CD4-positive, alpha-beta T cell treated with Interleukin-21 for 1 hour (primary cell): ENCODE results near the gene SLIT3.

Source experiments
- DNase-seq: peaks from one replicate; pipeline ENCODE4 v3.0.0-alpha.2; 2020

The SLIT3 gene

DNA sequence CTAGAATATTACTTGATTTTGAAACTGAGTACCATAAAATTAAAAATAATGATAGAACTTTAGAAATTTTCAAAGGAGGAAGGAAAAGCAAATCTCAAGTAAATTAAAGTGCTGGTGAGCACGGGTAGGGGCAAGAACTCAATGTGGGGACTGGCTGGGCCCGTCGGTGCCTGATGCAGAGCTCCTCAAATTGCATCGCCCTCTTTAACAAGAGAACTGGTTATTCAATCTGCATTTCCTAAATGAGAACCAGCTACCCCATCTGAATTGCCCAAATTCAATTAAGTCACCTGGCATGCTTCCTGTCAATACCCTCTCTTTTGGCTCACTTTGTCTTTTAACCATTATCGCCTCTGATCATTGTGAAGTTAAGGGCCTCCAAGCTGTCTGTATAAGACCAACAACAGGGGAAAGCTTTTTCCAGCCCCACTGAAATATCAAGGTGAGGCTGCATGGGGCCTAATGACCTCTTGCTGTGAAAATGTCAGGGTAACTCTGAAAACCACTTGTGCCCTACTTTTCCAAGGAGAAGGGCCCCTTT, 316.7 kb downstream of the SLIT3 start:
- no peak for DNase-seq

DNA sequence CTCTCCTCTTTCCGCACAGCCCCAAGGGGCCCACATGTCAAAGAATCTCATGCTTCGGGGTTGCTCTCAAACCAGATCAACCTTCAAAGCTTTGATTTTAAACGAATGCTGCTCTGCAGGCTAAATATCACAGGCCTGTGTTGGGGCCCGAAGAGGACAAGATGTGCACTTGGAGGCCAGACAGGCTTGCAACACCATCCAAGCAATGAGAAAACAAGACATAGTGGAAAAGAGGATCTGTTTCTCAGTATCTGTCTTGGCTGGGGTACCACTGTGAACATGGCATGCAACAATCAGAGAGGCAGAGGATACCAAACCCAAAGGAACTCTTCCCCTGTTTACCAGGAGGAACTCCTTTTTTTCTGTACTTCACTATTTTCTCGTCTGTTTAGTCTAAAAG, 321.8 kb downstream of the SLIT3 start:
- DNase-seq, result no peak

DNA sequence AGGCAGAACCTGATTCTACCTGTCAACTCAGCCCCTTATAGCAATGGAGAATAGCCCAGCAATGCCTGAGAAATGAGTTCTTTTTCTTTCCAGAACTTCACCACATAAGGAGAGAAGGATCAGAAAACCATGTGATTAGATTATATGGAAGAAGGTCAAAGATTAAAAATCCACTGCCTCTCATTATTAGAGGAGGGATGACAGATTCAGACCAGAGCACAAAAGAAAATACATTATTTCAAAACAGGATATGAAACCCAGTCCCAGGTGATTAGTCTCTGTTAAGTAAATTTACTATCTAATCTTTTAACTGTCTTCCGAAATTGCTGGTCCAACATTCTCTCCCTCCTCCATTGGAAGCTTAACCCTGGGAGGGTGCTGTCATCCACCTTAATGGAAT, 322.4 kb downstream of the SLIT3 start:
- no peak for DNase-seq

DNA sequence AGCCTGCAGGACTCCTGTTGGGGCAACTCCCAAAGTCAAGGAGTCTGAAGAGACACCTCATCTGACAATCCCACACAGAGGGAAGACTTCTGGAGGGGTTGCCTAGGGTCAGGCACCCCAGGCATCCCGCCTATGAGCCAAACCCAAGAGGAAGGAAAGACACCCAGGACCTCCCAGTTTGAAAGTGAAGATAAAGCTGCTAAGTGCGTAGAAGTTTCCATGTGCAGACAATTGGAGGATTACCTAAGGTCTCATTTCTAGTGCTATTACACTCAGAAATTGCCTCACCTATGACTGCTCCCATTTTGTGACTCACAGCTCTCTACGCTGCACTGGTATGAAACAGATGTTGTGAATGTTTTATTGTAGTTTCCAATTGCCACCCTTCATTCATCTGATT, 322.9 kb downstream of the SLIT3 start:
- no peak for DNase-seq

DNA sequence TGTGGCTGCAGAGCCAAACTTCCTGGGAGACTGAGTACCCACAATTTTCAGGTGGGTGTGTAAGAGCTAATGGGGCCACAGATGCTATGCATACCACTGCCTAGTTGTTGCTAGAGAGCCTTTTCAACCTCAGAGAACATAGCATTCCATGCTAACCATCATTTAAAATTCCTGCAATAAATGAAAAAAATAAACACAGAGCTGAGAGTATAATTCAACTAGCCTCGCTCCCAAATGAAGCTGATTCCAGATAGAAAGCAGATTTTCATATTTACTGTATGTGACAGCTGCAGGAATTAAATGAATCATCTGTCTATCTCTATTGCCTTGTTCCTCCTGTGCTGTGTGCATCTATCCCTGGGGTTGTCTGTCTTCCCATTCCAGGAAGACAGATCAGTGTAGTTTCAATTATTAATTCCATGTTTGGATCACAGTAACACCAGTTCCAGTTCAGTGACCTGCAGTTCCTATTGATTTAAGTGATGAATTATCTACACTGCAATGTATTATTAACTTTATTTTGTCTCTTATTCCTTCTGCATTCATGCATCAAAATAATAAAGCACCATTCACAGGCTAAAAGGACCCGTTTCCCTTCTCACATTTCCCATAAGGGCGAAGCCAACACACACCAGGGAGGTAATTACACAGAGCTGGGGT, 324.5 kb downstream of the SLIT3 start:
- no peak for DNase-seq

DNA sequence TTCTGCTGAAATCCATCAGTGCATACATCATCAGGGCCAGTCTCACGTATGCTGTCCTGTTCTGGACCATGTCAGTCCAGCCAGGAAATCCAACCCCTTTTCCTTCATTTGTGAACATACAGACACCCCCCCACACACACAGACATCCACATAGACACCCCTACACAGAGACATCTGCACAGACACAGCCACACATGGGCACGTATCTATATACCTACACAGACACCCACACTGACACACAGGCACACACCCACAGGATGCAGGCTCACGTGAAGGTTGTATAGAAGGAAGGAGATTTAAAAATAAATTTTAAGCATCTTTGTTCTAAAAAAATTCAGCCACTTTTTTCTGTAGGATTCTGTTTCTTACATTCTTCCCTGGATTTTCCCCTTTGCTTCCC, 325.6 kb downstream of the SLIT3 start:
- no peak for DNase-seq

DNA sequence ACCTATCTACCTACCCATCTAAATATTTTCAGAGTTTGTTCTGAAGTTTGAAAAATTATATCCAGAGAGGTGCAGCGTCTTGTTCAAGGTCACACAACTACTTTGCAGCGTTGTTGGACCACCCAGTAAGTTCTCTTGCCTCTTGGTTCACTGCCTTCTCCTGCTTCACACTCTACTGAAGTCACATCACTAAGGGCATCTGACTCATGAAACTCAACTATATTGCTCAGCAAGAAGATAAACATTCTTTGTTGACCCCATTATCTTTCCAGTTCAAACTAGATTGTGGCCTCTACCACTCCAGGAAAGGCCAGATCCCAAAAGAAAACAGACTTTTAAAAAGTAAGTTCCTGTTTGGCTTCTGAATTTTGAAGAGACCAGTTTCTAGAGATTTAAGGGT, 326.9 kb downstream of the SLIT3 start:
- no peak for DNase-seq

DNA sequence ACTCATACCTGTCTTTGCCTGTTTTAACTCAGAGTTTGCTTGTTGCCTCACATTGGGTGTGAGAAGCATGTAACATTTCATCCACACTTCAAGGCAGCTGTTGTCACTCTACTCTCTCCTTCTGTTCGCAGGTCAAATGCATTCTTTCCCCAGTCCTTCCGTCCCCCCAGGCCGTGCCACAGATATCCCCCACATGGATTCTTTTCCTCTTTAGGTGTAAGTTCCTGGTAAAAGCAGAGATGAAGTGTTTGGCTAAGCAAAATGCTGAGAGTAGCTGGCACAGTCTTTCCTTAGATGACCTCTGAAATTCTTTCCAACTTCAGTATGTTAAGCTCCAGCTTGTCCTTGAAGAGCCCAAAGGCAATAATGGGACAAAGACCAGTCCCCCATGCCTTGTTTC, 328.2 kb downstream of the SLIT3 start:
- no peak for DNase-seq

DNA sequence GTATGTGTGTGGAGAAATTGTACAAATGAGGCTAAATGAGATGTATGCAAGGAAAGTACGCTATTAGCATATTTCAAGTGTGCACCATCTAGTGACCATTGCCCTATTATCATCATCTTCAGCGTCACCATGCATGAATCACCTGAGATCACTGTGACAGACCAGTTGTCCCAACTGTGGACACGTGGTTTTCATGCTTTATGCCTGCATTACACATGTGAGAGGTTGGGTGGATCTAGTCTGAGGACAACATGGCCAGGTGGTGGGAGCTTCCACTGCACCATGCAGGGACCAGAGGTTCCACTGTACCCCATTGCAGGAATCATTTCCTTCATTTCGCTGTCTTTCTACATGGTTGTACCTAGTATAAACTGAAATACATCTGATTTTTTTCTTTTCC, 329.8 kb downstream of the SLIT3 start:
- DNase-seq, result no peak

DNA sequence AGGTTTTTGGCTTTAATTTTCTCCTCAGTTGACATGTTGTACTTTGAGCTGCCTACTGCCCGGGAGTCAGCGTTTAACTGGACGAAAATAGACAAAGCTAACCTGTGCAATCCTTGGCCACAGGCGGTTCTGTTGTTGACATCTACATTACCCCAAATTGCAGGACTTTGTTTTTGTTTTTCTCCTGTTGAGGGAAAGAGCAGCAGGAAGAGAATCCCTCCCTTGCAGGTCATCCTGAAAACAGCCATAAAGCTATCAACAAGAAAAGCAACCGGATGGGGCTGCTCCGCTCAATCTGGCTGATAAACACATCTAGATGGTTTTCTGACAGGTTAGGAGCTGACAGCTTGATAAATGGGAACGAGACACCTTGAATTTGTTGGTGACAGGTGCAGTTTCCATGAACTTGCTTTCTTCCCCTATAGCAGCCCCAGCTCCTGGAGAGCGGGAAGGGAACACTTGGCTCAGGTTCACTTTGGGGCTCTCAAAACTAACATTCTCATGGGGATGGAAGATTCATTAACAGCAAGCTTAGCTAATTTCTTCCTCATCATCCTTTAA, 331.5 kb downstream of the SLIT3 start:
- no peak for DNase-seq

DNA sequence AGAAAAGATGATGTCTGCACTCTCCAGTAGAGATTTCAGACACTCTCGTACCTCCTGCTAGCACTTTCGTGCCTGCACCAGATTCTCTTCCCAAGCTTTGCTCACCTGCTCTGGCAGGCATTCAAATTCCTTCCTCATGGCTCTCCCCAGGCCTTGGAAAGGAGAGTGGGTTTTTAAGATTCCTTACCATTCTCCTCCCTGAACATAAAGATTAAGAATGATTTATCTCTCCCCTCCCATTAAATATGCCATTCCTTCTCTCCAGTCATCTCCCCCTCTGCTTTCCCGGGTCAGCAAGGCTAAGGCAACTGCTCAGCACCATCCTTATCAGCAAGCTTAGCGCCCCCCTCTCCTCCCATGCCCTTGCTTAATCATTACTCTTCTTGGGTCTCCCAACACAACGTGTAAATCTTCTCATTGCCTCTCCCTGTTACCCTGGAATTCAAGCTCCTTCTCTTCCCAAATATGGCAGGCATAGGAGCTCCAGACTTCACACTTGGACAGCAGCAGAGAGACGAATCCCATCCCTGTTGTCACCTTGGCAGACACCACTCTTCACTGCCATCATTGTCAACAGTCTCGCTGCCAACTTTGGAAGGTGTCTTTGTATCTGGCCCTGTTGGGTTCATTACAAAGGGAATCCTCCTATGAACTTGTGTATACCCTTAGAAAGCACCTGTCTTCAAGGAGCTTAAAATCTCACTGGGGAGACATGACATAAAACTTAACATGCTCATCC, 332.9 kb downstream of the SLIT3 start:
- DNase-seq, result no peak

DNA sequence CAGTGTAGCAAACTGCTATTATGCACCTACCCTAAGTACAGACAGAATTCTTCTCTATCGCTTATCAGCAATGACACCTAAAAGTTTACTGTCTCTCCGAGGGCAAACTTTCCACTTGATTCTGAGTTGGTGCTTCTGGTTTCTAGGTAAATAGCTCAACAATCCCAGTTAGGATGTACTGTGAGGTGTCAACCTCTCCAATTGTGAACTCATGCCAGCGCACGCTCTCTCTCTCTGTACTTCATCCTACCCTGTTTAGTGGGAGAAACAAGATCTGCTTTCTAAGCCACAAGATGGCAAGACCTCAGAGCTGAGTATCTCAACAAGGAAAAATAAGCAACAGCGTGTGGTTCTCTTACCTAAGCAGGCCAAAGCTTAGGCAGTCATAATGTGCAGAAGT, 335.3 kb downstream of the SLIT3 start:
- DNase-seq, result no peak

DNA sequence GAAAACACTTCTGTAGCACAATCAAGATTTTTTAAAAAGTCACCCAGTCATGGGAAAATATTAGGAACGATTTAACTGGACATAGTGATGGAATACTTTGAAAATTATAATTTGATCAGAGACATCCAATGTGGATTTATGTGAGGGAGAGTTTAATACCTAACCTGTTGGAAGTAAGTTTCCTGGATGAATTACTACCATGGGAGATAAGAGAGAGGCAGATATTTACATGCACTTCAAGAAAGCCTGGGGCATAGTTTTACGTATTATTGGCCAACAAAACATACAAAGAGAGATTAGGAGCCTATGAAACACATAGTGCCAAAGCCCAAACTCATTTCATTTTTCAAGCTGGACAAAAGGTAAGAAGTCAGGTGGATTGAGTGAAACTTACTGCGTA, 336.8 kb downstream of the SLIT3 start:
- no peak for DNase-seq

DNA sequence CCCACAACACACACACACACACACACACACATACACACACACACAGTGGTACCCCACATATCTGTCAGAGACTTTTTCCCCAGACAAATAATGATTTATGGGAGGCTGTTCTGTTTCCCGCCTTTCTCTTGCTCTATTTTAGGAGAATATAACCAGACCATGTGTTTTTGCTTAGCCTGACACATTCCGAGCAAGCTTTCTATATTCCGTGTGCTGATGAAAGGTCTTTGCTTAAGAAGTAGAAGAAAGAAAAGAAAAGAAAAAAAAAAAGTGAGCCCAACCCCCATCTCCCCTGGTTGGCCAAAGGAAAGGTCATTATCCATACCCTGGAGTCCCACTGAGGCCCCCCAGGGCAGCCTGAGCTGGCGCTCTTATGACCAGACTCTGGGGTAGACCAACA, 338.6 kb downstream of the SLIT3 start:
- no peak for DNase-seq

DNA sequence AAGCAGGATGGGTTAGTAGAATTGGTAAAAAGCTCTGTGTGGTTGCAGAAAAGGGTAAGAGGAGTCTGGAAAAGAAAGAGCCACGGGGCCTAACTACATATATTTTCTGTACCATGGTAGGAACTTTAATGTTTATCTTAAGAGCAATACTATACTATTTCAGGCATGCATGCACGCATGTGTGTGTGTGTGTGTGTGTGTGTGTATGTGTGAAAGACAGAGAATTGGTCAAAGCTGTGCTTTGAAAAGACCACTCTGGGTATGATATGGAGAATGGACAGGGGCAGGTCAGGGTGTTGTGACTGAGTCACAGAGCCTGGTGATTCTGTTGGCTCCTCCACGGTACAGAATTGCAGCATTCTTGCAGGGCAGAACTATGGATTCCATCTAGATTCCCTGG, 339.3 kb downstream of the SLIT3 start:
- DNase-seq, result no peak

DNA sequence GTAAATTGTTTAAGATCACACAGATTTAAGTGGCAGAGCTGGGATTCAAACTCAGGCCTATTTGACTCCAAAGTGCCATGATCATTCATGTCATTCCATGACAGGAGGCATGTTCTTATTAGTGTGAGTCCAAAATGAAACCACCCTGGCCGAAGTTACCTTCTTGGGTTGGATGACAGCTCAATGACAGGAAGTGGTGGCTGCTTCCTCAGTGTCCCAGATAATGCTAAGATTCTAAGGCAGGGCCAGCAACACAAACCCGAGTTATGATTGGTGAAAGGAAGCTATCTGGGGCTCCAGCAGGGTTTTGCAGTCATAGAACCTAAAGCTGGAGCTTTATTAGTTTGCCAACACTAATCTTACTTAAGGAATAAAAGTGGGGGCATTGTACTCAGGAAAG, 340.4 kb downstream of the SLIT3 start:
- no peak for DNase-seq

DNA sequence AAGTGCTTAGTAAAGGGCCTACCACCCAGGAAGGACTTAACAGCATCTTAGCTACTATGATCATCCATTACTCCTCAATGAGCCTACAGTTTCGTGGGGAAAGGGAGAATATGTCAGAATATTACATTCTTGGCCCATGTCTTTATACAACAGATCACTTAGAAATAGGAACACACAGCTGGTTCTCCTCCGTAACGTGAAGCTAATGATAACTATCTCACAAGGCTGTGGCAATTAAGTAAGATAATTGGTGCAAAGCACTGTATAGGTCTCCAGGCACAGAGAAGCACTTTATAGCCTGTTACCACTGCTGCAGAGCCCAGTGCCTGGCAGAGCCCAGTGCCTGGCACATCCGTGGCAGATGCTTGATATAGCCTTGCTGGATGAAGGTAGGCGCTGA, 347.6 kb downstream of the SLIT3 start:
- DNase-seq, result no peak

DNA sequence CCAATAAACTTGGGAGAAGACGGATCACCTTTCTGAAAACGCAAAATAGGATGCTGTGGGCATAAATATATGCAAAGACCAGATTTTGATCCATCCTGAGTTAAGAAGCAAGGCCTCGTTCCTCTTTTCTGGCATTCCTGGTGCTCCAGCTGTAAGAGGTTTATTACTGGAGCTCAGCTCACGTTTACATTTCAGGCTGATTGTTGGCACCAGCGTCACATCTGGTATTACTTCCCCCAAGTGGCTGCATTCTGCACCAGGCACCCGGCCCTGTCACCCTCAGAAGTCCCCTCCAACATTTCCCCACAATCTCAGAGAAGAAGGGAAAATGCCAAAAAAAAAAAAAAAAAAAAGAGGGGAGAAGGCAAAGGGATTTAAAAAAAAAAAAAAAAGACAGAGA, 348.7 kb downstream of the SLIT3 start:
- no peak for DNase-seq

DNA sequence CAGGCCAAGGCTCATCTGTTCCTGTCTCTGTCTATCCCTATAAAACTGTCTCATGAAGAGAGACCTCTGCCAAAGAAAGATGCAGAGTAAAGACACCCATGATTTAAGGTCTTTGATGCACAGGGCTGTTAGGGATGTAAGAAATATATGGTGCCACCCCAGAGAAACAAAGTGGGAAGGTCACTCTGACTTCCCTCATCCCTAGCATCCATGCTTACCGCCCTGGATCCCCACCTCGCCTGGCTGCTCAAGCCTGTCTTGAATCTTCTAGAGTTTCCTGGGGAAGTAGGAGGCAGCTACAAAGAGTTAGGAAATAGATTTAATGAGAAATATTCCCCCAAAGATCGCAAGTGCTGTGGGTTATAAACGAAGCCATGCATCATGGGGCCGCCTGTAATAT, 349.2 kb downstream of the SLIT3 start:
- no peak for DNase-seq

DNA sequence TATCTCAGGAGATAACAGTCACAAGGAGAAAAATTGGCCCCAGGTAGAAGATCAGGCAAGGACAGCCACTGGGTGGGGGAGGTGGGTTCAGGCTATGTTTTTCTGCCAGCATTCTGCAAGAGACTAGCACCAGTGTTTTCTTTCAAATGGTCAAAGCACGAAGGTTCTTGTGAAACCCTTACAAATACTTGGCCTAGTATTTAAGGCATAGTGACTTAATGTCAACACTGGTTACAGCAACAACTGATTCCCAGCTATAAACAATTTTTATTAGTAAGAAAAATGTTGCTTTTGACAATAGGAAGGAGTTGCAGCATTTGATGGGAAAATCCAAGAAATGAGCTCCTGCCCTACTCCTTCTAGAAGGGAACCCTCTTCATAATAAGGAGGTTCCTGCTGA, 349.6 kb downstream of the SLIT3 start:
- no peak for DNase-seq

DNA sequence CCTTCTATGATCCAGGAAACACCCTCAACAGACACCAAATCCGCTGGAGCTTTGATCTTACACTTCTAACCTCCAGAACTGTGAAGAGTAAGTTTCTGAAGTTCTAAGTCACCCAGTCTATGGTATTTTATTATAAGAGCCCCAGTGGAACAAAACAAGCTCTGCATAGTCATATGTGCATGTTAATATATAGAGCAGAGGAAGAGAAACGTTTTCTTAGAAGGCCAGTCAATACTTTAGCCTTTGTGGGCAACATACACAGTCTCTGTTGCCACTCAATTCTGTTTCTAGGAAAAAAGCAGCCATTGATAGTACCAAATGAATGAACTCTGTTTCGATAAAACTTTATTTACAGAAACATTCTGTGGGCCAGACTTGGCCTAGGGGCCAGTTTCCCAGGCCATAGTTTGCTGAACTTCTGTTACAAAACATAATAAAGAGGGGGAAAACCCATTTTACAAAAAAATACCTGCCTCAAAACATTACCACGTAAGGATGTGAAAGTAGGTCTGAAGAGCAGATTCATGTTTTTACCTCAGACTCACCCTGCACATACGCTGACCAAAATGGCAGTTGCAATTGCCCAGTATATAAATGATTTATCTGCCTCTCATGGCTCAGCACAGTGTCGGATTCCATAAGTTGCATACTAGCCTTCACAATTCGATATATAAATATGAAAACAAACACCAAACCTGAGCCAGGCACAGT, 350.5 kb downstream of the SLIT3 start:
- DNase-seq, result no peak

DNA sequence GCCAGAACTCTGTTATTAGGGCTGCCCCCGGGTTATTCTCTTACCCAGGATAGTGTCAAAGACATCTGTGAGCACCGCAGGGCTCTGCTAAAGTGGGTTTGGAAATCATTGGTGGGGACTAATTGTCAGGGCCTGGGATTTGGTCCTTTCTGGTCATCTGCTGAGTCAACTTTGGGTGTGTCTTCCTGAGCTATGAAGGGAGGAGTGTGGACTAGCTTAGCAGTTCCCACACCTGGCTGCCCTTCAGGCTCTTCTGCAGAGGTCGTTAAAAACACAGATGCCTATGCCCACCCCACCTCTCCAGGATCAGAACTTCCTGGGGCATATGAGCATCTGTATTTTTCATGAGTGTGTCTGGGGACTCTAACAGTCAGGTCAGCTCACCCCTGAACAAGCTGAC, 352.2 kb downstream of the SLIT3 start:
- no peak for DNase-seq

DNA sequence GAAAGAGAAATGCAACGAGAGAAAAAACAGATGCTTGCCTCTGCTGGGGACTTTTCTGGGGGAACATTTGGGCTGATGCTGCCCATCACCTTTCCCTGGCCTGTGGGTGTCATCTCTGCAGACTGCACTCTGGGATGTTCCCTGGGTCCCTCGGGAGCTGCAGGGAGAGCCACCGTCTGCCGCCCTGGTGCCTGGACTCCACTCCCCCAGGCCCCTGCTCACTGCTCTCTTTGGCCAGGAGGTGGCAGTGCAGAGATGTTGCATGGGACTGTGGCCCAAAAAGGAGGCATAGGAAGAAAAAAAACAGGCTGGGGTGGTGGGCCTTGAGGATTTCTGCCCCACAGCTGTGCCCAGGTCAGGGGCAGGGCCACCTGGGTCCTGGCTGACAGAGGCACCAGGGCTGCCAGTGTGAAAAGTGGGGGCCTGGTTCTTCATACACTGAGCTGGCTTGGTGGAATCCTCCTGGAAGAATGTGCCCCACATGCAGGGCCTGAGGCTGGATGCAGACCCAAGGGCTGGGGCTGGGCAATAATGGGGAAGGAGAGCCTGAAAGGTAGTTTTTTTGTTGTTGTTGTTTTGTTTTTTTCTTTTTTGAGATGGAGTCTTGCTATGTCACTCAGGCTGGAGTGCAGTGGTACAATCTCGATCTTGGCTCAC, 353.6 kb downstream of the SLIT3 start:
- peak; percentile 7 for DNase-seq
